ENCODE results near the gene PALD1.
"Not testable (repeated sequence)": the region's sequence is repeated elsewhere in the genome, so short reads cannot be mapped to it uniquely, and the experiment has no call there.

PALD1 gene

DNA sequence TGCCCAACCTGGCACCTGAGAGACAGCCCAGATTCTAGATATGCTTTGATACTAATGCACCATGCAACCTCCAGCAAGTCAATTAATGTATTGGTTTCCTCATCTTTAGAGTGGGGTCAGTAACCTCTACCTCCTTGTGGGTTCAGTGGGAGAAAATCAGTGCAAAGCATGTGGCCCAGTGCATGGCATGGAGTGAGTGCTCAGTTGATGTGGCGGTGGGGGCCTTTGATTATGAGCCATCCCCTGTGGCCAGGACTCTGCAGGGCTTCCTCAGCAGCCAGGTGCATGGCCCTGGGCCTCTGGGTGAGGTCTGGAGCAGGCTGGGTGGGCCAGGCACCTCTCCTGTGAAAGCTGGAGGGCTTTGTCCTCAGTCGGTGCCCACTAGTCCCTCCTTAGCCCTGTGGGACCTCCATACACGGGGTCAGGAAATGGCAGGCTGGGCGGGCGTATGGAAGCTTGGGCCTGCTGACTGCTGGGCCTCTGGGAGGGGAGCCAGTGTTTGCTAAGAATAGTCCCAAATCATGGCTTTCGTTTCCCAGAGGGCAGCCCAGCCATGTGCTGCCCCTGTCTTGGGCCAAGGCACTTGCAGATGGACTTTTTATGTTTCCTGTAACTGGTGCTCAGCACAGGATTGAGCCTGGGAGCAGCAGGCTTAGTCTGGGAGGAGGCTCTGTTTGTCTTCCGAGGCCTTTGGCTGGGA is 3.4 kb downstream of the PALD1 start:
- no peak for DNase-seq (ENCODE audit: low read depth in 3 of 3)

DNA sequence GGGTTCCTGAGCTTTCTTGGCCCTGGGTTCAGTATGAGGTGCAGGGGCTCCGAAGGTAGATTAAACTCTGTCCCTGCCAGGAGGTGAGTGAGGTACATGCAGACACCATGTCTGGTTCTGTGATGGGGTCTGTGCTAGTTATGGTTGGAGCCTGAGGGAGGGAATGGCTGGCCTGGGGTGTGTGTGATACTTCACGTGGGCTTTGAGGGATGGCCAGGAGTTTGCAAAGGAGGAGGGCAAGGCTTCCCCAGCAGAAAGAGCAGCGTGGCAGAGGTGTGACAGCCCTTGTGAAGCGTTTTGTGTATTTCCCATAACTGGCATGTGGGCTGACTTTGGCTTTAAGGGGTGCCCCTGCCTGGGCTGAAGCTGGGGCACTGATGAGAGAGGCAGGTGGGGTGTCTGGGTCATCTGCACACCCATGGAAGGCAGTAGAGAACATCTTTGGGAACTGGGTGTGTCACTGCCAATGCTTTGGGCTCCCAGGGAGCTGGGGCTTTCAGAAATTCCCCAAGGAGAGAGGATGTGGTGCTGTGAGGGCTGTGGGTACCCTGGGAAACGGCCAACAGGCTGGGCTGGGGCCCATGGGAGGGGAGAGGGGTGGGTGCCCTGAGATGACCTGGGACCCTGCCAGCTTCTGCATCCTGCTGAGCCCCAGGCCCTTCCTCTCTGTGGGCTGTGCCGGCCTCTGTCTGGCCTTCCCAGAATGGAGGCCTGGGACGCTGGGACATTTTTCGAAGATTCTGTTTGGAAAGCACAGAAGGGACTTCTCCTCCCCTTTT is 4.6 kb downstream of the PALD1 start:
- DNase-seq (ENCODE audit: low read depth in 3 of 3) = no peak

DNA sequence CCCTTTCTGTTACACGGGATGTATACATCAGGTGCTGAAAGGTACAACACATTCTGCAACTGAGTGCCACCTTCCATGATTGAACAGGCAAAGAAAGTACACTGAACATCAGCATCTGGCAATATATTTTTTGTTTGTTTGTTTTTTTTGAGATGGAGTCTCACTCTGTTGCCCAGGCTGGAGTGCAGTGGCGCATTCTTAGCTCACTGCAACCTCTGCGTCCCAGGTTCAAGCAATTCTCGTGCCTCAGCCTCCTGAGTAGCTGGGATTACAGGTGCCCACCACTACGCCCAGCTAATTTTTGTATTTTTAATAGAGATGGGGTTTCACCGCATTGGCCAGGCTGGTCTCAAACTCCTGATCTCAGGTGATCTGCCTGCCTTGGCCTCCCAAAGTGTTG is 5.3 kb downstream of the PALD1 start:
- not testable (repeated sequence) for DNase-seq (ENCODE audit: low read depth in 3 of 3)

DNA sequence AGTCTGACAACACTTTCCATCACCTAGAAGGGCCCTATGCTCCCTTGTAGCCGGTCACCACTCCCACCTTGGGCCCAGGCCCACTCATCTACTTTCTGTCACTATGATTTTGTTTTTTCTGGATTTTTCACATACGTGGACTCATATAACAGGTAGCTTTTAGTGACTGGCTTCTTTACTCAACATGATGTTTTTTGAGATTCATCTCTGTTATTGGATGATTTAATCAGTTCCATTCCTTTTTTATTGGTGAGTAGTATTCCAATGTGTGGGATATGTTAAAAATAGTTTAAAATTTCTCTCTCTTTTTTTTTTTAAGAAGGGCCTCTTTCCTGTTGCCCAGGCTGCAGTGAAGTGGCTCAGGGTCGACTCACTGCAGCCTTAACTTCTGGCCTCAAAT is 9.3 kb downstream of the PALD1 start:
- DNase-seq (ENCODE audit: low read depth in 3 of 3) = no peak

DNA sequence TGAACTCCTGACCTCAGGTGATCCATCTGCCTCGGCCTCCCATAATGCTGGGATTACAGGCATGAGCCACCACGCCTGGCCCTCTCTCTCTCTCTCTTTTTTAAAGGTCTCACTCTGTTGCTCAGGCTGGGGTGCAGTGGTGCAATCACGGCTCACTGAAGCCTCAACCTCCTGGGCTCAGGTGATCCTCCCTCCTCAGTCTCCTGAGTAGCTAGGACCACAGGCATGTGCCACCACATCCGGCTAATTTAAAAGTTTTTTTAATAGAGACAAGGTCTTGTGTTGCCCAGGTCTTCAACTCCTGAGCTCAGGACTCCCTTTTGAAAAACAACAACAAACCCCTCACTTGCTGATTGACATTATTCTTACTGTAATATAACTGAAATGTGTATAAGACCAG is 11.6 kb downstream of the PALD1 start:
- DNase-seq (ENCODE audit: low read depth in 3 of 3) = no peak

DNA sequence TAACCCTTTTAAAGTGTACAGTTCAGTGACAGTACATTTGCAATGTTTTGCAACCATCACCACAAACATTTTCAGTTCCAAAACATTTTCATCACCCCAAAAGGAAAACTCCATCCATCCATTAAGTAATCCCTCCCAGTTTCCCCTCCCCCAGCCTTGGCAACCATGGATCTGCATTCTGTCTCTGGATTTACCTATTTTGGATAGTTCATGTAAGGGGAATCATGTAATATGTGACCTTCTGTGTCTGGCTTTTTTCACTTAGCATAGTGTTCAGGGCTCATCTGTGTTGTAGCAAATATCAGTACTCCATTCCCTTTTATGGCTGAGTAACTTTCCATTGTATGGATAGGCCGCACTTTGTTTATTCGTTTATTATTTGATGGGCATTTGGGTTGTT is 13.0 kb downstream of the PALD1 start:
- DNase-seq (ENCODE audit: low read depth in 3 of 3) = no peak

DNA sequence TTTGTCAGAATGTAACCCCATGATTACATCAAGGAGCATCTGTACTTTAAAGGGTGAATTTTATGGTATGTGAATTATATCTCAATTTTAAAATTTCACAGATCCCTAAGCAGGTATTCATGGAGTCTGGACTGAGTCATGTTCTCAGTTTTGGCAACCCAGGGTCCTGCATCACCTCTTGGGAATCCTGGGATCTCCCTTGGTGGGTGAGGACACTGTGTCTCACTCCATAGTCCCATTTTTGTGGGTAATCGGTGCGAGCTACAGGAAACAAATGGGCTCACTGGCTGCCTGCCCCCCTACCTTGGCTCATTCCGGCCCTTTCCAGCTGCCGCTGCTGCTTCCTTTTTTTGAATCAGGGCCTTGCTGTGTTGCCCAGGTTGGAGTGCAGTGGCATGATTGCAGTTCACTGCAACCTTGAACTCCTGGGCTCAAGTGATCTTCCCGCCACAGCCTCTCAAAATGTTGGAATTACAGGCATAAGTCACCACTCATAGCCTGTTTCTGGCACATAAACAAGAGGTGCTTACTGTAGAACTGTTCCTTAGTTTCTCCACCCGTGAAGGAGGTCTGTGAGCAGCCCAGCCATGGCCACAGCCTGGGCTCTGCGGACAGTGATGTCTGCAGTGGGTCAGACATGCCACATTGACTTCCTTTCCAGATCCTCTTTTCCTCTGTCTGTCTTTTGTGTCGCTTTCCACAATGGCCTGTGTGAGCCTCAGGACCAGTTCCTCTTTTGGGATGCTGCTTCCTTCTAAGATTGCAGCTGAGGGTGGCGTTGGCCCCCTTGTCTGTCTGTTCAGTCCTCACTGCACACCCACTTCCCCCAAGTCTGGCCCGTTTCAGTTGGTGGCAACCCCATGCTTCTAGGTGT is 14.5 kb downstream of the PALD1 start:
- DNase-seq (ENCODE audit: low read depth in 3 of 3) = no peak

DNA sequence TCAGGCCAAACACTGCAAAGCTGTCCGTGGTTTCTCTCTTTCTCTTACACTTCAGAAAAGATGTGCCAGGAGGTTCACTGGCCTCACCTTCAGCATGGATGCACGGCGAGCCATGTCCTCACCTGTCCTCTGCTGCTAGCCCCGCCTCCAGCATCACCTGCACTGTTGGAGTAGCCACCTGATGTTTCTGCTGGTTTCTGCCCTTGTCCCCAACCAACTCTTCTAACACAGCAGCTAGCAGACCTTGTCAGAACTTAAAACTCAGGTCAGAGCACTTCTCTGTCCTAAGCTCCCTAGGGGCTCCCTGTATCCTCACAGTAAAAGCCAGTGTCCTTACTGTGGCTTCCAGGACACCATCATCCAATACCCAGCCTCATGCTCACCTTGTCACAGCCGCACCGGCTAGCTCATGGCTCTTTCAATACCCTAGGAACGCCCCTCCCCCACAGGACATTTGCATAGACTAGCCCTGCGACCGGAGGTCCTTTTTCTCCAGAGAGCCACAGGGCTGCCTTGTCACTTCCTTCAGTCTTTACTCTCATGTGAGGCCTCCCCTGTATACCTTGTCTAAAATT is 15.2 kb downstream of the PALD1 start:
- DNase-seq (ENCODE audit: low read depth in 3 of 3) = no peak

DNA sequence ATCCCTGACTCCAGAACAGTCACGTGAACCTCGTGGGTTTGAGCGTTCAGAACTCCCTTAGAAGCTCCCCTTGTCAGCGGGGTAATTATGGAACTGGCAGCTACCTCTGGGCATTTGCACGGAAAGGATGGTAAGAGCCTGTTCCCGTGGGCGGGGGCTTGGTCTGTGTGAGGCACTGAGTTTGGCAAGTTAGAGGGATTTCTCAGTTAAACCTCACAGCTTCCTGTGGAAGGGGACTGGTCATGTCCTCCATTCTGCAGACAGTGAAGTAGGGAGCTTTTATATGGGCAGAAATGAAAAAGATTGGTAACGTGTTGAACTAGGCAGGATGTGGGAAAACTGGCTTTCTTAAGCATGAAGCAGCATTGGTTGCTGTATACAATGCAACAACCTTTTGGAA is 16.0 kb downstream of the PALD1 start:
- peak in 2 of 3 donors; percentile 21 to 45 for DNase-seq (ENCODE audit: low read depth in 3 of 3)

DNA sequence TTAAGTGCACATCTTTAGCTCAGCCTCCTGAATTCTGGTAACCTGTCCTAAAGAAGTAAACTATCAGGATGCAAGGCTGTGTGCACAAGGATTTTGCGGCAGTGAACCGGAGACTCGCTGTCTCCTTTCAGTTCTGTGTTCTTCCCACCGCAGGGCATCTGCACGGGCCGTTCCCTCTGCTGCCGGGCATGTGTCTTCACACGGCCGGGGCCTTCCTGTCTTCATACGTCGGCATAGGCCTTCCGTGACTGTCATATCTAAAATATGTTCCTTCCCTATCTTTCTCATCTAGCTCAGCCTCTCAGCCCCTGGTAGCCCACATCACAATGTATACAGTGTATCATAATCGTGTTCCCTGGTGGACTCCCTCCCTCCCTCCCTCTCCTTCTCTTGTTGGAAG is 16.4 kb downstream of the PALD1 start:
- DNase-seq (ENCODE audit: low read depth in 3 of 3) = no peak

DNA sequence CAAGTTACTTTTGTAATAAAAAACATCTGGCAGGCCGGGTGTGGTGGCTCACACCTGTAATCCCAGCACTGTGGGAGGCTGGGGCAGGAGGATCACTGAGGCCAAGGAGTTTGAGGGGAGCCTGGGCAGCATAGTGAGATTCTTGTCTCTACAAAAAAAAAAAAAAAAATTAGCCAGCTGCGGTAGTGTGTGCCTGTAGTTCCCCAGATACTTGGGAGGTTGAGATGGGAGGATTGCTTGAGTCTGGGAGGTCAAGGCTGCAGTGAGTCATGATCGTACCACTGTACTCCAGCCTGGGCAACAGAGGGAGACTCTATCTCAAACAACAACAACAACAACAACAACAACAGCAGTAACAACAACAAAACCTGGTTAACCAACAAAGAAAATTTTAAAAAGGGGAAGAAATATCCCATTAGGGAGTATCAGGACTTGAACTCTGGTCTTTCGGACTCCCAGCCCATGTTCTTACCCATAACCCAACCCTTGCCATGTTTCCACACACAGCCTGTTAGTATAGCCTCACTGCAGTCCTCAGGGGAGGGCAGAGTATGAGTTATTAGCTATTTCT is 17.2 kb downstream of the PALD1 start:
- DNase-seq (ENCODE audit: low read depth in 3 of 3) = no peak

DNA sequence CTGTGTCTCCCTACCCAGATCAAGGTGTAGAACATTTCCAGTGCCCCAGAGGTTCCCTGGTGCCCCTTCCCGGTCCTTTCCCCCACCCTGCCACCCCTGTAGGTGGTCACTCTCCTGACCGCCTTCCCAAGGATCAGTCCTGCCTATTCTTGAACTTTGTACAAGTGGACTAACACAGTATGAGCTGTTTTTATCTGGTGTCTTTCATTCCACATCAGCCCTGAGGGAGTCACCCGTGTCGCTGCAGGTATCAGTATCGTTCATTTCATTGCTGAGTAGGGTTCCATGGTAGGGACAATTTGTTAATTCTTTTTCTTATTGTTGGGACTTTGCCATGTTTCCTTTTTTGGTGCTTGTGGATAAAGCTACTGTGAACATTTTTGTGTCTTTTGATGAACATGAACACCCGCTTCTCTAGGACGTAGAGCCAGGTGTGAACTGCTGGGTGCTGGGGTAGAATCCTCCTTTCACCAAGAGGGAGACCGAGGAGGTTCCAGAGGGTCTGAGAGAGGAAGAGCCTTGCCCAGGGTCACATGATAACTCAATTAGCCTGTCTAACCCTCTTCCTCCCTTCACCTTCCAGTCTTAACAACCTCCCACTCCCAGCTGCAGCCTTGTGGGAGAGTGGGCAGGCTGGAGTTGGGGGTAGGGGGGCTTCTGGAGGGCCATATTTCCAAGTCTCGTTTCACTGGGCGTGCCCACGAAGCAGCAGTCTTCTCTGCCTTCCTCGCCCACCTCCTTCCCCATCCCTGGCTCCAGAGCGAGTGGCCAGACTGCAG is 18.0 kb downstream of the PALD1 start:
- no peak for DNase-seq (ENCODE audit: low read depth in 3 of 3)

DNA sequence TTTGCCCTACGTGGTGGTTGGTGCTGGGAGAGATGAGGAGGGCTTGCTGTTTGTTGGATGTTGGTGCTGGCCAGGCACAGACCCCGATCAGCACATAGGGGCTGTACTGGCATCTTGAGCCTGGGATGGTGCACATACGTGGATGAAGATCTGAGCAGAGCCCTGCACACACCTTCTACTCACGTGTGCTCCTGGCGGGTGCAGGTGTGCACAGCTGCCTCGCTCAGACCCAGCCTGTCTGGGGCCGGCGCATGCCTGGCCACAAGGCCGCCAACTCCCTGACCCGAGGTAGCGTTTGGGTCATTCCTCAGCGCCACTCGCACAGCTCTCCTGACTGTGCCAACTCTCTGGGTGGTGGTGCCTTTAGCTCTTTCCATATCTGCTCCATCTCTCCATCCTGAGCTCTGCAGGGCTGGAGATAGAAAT is 18.6 kb downstream of the PALD1 start:
- no peak for DNase-seq (ENCODE audit: low read depth in 3 of 3)

DNA sequence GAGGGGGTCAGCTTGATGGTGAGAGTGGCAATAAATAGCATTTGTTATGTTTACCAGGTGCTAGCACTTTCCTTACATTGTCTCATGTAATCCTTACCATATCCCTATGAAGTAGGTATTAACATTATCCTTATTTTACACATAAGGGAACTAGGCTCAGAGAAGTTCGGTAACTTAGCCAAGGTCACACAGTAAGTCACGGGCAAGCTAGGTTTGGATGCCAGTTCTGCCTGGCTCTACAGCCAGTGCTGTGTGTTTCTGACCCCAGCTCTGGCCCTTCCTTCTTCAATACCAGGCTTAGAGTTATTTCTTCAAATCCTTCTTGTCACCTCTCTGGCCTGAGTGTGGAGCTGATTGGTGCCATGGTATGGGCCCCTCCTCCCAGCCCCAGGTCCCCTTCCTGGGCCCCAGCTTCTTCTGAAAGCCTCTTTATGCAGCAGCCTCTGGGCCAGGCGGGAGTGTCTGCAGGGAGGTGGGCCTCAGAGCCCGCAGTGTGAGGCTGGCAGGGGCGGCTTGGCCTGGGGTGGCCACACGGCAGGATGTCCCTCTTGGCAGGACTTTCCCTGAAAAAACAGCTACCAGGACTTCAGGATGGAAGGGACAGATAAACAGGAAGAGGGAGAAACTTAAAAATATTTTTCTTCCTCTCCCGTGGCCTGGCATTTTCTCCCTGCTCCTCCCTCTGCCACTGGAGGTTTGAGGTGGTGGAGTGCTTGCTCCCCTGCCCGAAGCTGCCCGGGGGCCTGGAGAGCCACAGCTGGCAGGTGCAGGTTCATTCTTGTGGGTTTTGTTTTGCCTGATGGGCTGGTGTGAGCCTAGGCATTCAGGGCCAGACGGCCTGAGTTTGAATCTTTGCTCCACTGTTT is 20.6 kb downstream of the PALD1 start:
- DNase-seq (ENCODE audit: low read depth in 3 of 3) = no peak

DNA sequence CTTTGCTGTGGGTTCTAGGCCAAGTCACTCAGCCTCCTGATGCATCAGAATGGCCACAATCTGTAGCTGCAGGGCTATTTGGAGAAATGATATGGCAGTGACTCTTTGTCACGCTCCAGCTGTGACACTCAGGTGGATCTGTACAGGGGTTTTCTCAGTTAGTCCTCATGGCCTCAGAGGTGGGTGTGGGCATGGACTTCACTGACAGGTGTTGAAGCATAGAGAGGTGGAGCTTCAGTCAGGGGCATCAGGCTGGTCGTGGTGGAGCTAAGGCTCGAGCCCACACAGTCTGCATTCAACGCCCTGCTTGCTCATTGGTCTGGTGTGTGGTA is 21.2 kb downstream of the PALD1 start:
- DNase-seq (ENCODE audit: low read depth in 3 of 3) = no peak

DNA sequence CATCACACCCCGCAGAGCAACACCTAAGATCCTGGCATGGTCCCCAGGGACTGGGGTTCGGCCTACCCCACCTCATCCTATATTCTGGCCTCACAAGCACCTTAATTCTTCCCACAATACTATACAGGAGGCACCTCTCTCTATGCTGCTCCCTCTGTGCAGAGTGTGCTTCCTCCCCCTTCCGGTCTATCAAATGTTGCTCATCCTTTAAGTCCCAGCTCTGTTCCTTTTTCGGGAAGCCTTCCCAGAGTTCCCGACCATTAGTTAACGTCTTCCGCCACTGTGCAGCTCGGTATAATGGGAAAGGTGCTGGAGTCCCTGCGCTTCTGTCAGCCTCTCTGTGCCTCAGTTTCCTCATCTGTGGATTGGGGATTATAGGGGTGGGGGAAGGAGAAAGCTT is 21.8 kb downstream of the PALD1 start:
- DNase-seq (ENCODE audit: low read depth in 3 of 3) = no peak

DNA sequence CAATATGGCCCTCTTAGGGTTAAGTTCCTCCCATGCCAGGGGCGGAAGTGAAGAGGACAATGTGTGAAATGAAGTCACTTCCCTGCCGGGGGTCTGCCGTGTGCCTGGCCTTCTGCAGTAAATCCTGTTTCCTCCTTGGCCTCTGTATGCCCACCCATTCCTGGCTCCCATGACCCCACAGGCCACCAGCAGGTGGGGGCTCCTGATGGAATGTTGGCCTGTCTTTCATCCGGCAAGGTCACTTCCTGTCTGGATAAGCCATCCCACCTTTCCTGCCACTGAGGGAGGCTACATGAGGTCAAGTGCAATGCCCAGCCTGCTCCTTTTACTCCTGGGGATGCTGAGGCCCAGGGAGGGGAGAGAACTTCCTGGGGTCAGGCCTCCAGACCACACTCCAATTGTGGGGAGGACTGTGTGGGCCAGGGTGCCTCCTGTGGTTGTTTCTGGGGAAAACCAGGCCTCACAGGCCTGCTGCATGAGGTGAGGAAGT is 22.3 kb downstream of the PALD1 start:
- no peak for DNase-seq (ENCODE audit: low read depth in 3 of 3)

DNA sequence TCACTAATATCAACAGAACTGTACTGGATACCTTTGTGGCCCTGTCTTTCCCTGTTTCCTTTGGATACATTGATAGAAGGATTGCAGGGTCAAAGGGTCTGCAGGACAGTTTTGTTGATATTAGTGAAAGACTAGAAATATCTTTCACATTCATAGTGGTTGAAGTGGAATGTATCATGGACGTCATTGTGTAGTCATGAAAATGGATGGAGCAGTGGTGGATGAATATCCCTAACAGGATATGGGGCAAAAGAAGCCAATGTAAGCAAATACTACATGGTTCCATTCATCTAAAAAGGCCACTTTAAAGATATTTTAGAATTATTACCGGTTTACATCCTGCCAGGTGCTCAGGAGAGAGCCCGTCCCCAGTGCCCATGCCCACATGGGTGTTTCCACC is 23.8 kb downstream of the PALD1 start:
- no peak for DNase-seq (ENCODE audit: low read depth in 3 of 3)

DNA sequence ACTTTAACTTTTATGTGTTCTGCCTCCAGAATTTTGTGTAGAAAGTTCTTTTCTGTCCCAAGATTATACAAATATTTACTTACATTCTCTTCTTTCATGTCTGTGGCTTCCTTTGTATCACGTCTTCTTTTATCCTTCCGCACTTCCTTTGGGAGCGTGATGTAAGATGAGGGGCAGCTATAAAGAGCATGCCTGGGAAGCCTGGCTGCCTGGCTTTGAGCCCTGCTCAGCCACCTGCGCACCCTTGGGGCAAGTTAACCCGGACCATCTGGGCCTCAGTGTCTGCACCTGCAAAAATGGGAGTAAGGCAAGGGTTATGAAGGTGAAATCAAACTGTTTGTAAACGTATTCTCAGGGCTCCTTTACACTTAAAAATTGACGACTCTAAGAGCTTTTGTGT is 25.2 kb downstream of the PALD1 start:
- no peak for DNase-seq (ENCODE audit: low read depth in 3 of 3)

Data from stimulated activated CD4-positive, alpha-beta T cell treated with anti-CD3 and anti-CD28 coated beads, TNF-alpha, amount 100 ng/mL, for 48 hours (primary cell).